HepG2 (cell line): ENCODE measurements around the gene APOA1. TPM values are rescaled to one million over a fixed set of nuclear protein-coding genes. Genes with fewer than 3 reads are reported as not detected.
A peak's percentile ranks its signal among the peaks of the same experiment; 100 is the strongest.

Experiments
- SNAI1 ChIP-seq: sonication (generic); formaldehyde crosslinking; IDR thresholded peaks from 2 replicates; pipeline ENCODE4 v1.5.0; 2020; ENCODE audit warnings: mild to moderate bottlenecking, missing genetic modification reagents, borderline replicate concordance
- TOPORS ChIP-seq: sonication (generic); formaldehyde crosslinking; IDR thresholded peaks from 2 replicates; pipeline ENCODE4 v1.8.0; 2023; ENCODE audit warnings: mild to moderate bottlenecking, missing genetic modification reagents
- ZFYVE20 ChIP-seq: sonication (generic); formaldehyde crosslinking; IDR thresholded peaks from 2 replicates; pipeline ENCODE4 v1.8.0; 2023; ENCODE audit warnings: low read depth, mild to moderate bottlenecking, moderate library complexity, missing genetic modification reagents, borderline replicate concordance
- ZKSCAN1 ChIP-seq: fragments of 150-350 bp; IDR thresholded peaks from 2 replicates; pipeline ENCODE4 v1.6.1; 2014; ENCODE audit warnings: low read length
- ZNF556 ChIP-seq: sonication (generic); formaldehyde crosslinking; IDR thresholded peaks from 2 replicates; pipeline ENCODE4 v1.4.0; 2020; ENCODE audit warnings: mild to moderate bottlenecking, missing genetic modification reagents, borderline replicate concordance
- ZNF737 ChIP-seq: sonication (generic); formaldehyde crosslinking; IDR thresholded peaks from 2 replicates; pipeline ENCODE4 v1.5.0; 2020; ENCODE audit warnings: missing genetic modification reagents, mild to moderate bottlenecking, borderline replicate concordance
- polyA plus RNA-seq, 8 experiments: library from polyadenylated mRNA; depleted of rRNA in 3 of 8; stranded (reverse) in 7 of 8; unstranded in 1 of 8; fragments of >200 nt; fragmentation: Illumina TruSeq in 4 of 8; extraction: Trizol in 4 of 8; gene quantifications; 2 replicates each; pipeline versions ENCODE4 v1.2.1 to v1.2.3, GENCODE V29; 2011 to 2016; ENCODE audit warnings: low read depth in 4 of 8, missing spikeins in 1 of 8, mixed read lengths in 1 of 8; ENCODE audit not compliant: insufficient read depth in 1 of 8
- total RNA-seq, 5 experiments: library from RNA; depleted of rRNA; stranded (reverse); fragments of >200 nt; fragmentation: Illumina TruSeq; extraction: Trizol; gene quantifications; 2 replicates each; pipeline ENCODE4 v1.2.3, GENCODE V29; 2016; ENCODE audit warnings: low read depth in 1 of 5
- TF ChIP-seq, protein P1 (sequence below): sonication (generic); formaldehyde crosslinking; IDR thresholded peaks from 2 replicates; pipeline ENCODE4 v1.4.0; 2020; ENCODE audit warnings: missing genetic modification reagents
- TF ChIP-seq, protein P2 (sequence below): sonication (generic); formaldehyde crosslinking; IDR thresholded peaks from 2 replicates; pipeline ENCODE4 v1.5.0; 2020; ENCODE audit warnings: mild to moderate bottlenecking, low read depth, missing genetic modification reagents, borderline replicate concordance
- TF ChIP-seq, protein P3 (sequence below): sonication (generic); formaldehyde crosslinking; IDR thresholded peaks from 2 replicates; pipeline ENCODE4 v1.5.1; 2020; ENCODE audit warnings: mild to moderate bottlenecking, moderate library complexity, missing genetic modification reagents
- TF ChIP-seq, protein P4 (sequence below): sonication (generic); formaldehyde crosslinking; IDR thresholded peaks from 2 replicates; pipeline ENCODE4 v1.4.0; 2020; ENCODE audit warnings: missing genetic modification reagents
- TF ChIP-seq, protein P5 (sequence below): sonication (generic); formaldehyde crosslinking; IDR thresholded peaks from 2 replicates; pipeline ENCODE4 v1.4.0; 2020; ENCODE audit warnings: mild to moderate bottlenecking, missing genetic modification reagents
- TF ChIP-seq, protein P6 (sequence below): sonication (generic); formaldehyde crosslinking; IDR thresholded peaks from 2 replicates; pipeline ENCODE4 v1.4.0; 2020; ENCODE audit warnings: missing genetic modification reagents

The APOA1 gene
- total and polyA plus RNA-seq, 2 of the 13 experiments (the other 11 are each of a cell fraction or from before 2014, with no cell fraction given): 1,973 to 5,485 TPM

DNA sequence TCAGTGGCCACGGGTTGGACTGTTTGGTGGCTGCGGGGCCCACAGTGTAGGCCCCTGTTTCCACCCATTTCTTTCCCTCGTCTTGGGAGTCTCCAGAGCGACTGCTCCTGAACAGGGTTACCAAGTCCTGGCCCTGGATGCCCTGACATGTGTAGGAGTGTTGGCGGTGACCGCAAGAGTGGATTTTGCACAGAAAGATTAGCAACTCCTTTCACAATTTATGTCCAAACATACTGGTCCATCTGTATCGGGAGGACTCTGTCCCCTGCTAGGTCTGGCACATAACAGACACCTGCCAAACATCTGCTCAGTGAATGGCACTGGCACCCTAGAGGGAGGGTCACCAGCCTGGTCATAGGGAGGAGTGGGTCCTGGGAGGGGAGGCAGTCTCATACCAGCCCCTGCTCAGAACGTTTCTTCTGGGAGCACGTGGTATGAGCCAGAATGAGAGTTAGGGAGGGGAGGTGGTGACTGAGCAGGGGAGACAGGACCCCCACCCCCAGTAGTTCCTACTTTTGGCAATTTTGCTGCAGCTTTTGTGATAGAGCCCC, 3.4 kb upstream of the APOA1 start (continued):
- TF ChIP-seq, protein P1, sequence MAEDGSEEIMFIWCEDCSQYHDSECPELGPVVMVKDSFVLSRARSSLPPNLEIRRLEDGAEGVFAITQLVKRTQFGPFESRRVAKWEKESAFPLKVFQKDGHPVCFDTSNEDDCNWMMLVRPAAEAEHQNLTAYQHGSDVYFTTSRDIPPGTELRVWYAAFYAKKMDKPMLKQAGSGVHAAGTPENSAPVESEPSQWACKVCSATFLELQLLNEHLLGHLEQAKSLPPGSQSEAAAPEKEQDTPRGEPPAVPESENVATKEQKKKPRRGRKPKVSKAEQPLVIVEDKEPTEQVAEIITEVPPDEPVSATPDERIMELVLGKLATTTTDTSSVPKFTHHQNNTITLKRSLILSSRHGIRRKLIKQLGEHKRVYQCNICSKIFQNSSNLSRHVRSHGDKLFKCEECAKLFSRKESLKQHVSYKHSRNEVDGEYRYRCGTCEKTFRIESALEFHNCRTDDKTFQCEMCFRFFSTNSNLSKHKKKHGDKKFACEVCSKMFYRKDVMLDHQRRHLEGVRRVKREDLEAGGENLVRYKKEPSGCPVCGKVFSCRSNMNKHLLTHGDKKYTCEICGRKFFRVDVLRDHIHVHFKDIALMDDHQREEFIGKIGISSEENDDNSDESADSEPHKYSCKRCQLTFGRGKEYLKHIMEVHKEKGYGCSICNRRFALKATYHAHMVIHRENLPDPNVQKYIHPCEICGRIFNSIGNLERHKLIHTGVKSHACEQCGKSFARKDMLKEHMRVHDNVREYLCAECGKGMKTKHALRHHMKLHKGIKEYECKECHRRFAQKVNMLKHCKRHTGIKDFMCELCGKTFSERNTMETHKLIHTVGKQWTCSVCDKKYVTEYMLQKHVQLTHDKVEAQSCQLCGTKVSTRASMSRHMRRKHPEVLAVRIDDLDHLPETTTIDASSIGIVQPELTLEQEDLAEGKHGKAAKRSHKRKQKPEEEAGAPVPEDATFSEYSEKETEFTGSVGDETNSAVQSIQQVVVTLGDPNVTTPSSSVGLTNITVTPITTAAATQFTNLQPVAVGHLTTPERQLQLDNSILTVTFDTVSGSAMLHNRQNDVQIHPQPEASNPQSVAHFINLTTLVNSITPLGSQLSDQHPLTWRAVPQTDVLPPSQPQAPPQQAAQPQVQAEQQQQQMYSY (CRISPR knock-in tag): no peak
- TF ChIP-seq, protein P2, sequence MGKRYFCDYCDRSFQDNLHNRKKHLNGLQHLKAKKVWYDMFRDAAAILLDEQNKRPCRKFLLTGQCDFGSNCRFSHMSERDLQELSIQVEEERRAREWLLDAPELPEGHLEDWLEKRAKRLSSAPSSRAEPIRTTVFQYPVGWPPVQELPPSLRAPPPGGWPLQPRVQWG (CRISPR knock-in tag): no peak
- TF ChIP-seq, protein P3, sequence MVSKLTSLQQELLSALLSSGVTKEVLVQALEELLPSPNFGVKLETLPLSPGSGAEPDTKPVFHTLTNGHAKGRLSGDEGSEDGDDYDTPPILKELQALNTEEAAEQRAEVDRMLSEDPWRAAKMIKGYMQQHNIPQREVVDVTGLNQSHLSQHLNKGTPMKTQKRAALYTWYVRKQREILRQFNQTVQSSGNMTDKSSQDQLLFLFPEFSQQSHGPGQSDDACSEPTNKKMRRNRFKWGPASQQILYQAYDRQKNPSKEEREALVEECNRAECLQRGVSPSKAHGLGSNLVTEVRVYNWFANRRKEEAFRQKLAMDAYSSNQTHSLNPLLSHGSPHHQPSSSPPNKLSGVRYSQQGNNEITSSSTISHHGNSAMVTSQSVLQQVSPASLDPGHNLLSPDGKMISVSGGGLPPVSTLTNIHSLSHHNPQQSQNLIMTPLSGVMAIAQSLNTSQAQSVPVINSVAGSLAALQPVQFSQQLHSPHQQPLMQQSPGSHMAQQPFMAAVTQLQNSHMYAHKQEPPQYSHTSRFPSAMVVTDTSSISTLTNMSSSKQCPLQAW (CRISPR knock-in tag): no peak
- TF ChIP-seq, protein P4, sequence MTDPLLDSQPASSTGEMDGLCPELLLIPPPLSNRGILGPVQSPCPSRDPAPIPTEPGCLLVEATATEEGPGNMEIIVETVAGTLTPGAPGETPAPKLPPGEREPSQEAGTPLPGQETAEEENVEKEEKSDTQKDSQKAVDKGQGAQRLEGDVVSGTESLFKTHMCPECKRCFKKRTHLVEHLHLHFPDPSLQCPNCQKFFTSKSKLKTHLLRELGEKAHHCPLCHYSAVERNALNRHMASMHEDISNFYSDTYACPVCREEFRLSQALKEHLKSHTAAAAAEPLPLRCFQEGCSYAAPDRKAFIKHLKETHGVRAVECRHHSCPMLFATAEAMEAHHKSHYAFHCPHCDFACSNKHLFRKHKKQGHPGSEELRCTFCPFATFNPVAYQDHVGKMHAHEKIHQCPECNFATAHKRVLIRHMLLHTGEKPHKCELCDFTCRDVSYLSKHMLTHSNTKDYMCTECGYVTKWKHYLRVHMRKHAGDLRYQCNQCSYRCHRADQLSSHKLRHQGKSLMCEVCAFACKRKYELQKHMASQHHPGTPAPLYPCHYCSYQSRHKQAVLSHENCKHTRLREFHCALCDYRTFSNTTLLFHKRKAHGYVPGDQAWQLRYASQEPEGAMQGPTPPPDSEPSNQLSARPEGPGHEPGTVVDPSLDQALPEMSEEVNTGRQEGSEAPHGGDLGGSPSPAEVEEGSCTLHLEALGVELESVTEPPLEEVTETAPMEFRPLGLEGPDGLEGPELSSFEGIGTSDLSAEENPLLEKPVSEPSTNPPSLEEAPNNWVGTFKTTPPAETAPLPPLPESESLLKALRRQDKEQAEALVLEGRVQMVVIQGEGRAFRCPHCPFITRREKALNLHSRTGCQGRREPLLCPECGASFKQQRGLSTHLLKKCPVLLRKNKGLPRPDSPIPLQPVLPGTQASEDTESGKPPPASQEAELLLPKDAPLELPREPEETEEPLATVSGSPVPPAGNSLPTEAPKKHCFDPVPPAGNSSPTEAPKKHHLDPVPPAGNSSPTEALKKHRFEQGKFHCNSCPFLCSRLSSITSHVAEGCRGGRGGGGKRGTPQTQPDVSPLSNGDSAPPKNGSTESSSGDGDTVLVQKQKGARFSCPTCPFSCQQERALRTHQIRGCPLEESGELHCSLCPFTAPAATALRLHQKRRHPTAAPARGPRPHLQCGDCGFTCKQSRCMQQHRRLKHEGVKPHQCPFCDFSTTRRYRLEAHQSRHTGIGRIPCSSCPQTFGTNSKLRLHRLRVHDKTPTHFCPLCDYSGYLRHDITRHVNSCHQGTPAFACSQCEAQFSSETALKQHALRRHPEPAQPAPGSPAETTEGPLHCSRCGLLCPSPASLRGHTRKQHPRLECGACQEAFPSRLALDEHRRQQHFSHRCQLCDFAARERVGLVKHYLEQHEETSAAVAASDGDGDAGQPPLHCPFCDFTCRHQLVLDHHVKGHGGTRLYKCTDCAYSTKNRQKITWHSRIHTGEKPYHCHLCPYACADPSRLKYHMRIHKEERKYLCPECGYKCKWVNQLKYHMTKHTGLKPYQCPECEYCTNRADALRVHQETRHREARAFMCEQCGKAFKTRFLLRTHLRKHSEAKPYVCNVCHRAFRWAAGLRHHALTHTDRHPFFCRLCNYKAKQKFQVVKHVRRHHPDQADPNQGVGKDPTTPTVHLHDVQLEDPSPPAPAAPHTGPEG (CRISPR knock-in tag): no peak
- no peak for TF ChIP-seq ZNF737
- TF ChIP-seq, protein P5, sequence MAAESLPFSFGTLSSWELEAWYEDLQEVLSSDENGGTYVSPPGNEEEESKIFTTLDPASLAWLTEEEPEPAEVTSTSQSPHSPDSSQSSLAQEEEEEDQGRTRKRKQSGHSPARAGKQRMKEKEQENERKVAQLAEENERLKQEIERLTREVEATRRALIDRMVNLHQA (CRISPR knock-in tag): no peak
- peak; percentile 24; the same call in 1 of the 2 replicates for TF ChIP-seq TOPORS (CRISPR knock-in tag)
- TF ChIP-seq ZNF556 (CRISPR knock-in tag): no peak
- TF ChIP-seq ZFYVE20 (CRISPR knock-in tag): no peak
- TF ChIP-seq, protein P6, sequence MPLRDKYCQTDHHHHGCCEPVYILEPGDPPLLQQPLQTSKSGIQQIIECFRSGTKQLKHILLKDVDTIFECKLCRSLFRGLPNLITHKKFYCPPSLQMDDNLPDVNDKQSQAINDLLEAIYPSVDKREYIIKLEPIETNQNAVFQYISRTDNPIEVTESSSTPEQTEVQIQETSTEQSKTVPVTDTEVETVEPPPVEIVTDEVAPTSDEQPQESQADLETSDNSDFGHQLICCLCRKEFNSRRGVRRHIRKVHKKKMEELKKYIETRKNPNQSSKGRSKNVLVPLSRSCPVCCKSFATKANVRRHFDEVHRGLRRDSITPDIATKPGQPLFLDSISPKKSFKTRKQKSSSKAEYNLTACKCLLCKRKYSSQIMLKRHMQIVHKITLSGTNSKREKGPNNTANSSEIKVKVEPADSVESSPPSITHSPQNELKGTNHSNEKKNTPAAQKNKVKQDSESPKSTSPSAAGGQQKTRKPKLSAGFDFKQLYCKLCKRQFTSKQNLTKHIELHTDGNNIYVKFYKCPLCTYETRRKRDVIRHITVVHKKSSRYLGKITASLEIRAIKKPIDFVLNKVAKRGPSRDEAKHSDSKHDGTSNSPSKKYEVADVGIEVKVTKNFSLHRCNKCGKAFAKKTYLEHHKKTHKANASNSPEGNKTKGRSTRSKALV (CRISPR knock-in tag): no peak
- 0 out of 2 replicates have a peak, but pooled peaks have one; percentile 63 for TF ChIP-seq SNAI1 (CRISPR knock-in tag)
- TF ChIP-seq ZKSCAN1: no peak
